ENCODE measurements around the gene ARID1B. TPM values are rescaled to one million over a fixed set of nuclear protein-coding genes. Genes with fewer than 3 reads are reported as not detected.
A peak's percentile ranks its signal among the peaks of the same experiment; 100 is the strongest.

The ARID1B gene
- total and polyA plus RNA-seq, 2 donors (not counting 1 experiment from before 2014, with no cell fraction given): 47.2 to 280 TPM

GRCh38 chr6:156984178-156984738 is 207.1 kb downstream of the ARID1B start:
- CTCF ChIA-PET: interaction anchor here (1.2 kb wide), 1 partner anchor 22 kb away, joined by 3 read pairs; no protein-coding TSS in a partner anchor
- Histone ChIP-seq H3K4me1 (ENCODE audit: control insufficient read depth in 2 of 2, insufficient read depth in 2 of 2, low read length in 2 of 2) (peaks cover 62 to 78% of the 10 kb centered on the region in 2 donors), H3K36me3 (replicated peaks in 1 of 2; ENCODE audit: control extremely low read depth in 1 of 2, control insufficient read depth in 1 of 2, extremely low read depth in 1 of 2, insufficient read depth in 2 of 2, low read length in 1 of 2) (peaks cover 0 to 2% of the 10 kb centered on the region in 2 experiments), H3K27me3 (replicated peaks in 1 of 4; ENCODE audit: control extremely low read depth in 1 of 4, control insufficient read depth in 3 of 4, insufficient read depth in 4 of 4, low read length in 3 of 4) (no peaks in the 10 kb centered on the region), H3K9ac (ENCODE audit: low read length) (no peak overlapping the region), H3K4me2 (replicated peaks; ENCODE audit: low read depth, low read length, poor library complexity, severe bottlenecking) (peak overlapping the region; percentile 46), H2AFZ (ENCODE audit: insufficient read depth, low read depth, low read length, poor library complexity, severe bottlenecking) (no peak overlapping the region), H3K4me3 (ENCODE audit: control extremely low read depth in 1 of 5, extremely low read depth in 1 of 5, insufficient read depth in 1 of 5, low read depth in 2 of 5, low read length in 4 of 5) (no peak overlapping the region), H3K79me2 (ENCODE audit: control insufficient read depth, insufficient read depth, low read length) (peaks cover 100% of the 10 kb centered on the region), H4K20me1 (ENCODE audit: control insufficient read depth, insufficient read depth, low read length, poor library complexity, severe bottlenecking) (peaks cover 86% of the 10 kb centered on the region), H3K9me3 (ENCODE audit: control extremely low read depth in 1 of 3, control insufficient read depth in 2 of 3, insufficient read depth in 1 of 3, low read length in 2 of 3) (no peaks in the 10 kb centered on the region), H3K27ac (ENCODE audit: low read length in 2 of 2) (no peak overlapping the region)
- no peaks in the 10 kb centered on the region for H3K27me3 Mint-ChIP-seq
- H3K9me3 Mint-ChIP-seq (ENCODE audit: insufficient read depth): no peaks in the 10 kb centered on the region
- intact Hi-C loops (cut with micrococcal nuclease): no loop called here
- 70% methylated on average over 2 of the region's 3 CpGs for WGBS (ENCODE audit: insufficient coverage)
- no peak for TF ChIP-seq EZH2 (IDR thresholded peaks at IDR 0.05; ENCODE audit: borderline replicate concordance, insufficient read depth, low read depth, low read length, poor library complexity, severe bottlenecking)
- TF ChIP-seq CTCF (IDR thresholded peaks at IDR 0.05): no peak
- no peak for ATAC-seq (ENCODE audit: low read depth)
- H3K4me1 Mint-ChIP-seq: peaks cover 84% of the 10 kb centered on the region
- H3K27ac Mint-ChIP-seq: peak overlapping the region; percentile 76
- H3K4me3 Mint-ChIP-seq: peak overlapping the region; percentile 62
- DNase-seq: peak; percentile 27
- POLR2A ChIA-PET: no interaction called here

- Histone ChIP-seq H3K4me3 (ENCODE audit: control extremely low read depth in 1 of 5, extremely low read depth in 1 of 5, insufficient read depth in 1 of 5, low read depth in 2 of 5, low read length in 4 of 5) (no peak overlapping the region), H3K4me1 (ENCODE audit: control insufficient read depth in 2 of 2, insufficient read depth in 2 of 2, low read length in 2 of 2) (peaks cover 66 to 81% of the 10 kb centered on the region in 2 donors), H3K79me2 (ENCODE audit: control insufficient read depth, insufficient read depth, low read length) (peaks cover 100% of the 10 kb centered on the region), H3K9me3 (ENCODE audit: control extremely low read depth in 1 of 3, control insufficient read depth in 2 of 3, insufficient read depth in 1 of 3, low read length in 2 of 3) (no peaks in the 10 kb centered on the region), H3K36me3 (replicated peaks in 1 of 2; ENCODE audit: control extremely low read depth in 1 of 2, control insufficient read depth in 1 of 2, extremely low read depth in 1 of 2, insufficient read depth in 2 of 2, low read length in 1 of 2) (peaks cover 0 to 2% of the 10 kb centered on the region in 2 experiments), H4K20me1 (ENCODE audit: control insufficient read depth, insufficient read depth, low read length, poor library complexity, severe bottlenecking) (peaks cover 90% of the 10 kb centered on the region), H2AFZ (ENCODE audit: insufficient read depth, low read depth, low read length, poor library complexity, severe bottlenecking) (no peak overlapping the region), H3K27ac (ENCODE audit: low read length in 2 of 2) (no peak overlapping the region), H3K27me3 (replicated peaks in 1 of 4; ENCODE audit: control extremely low read depth in 1 of 4, control insufficient read depth in 3 of 4, insufficient read depth in 4 of 4, low read length in 3 of 4) (no peaks in the 10 kb centered on the region), H3K9ac (ENCODE audit: low read length) (no peak overlapping the region), H3K4me2 (replicated peaks; ENCODE audit: low read depth, low read length, poor library complexity, severe bottlenecking) (no peak overlapping the region)
- TF ChIP-seq EZH2 (IDR thresholded peaks at IDR 0.05; ENCODE audit: borderline replicate concordance, insufficient read depth, low read depth, low read length, poor library complexity, severe bottlenecking) (no peak), CTCF (IDR thresholded peaks at IDR 0.05) (no peak)
- ATAC-seq (ENCODE audit: low read depth): no peak
- Mint-ChIP-seq H3K27ac (peak overlapping the region; percentile 47), H3K4me1 (peaks cover 87% of the 10 kb centered on the region), H3K9me3 (ENCODE audit: insufficient read depth) (no peaks in the 10 kb centered on the region), H3K27me3 (no peaks in the 10 kb centered on the region), H3K4me3 (no peak overlapping the region)
- DNase-seq: no peak
- POLR2A ChIA-PET: no interaction called here
- no CpG with 5 or more reads among the region's 3 CpGs for WGBS (ENCODE audit: insufficient coverage)
- intact Hi-C loops (cut with micrococcal nuclease): no loop called here
- CTCF ChIA-PET: interaction anchor here (1.1 to 1.4 kb wide), 2 partner anchors 16 to 35 kb away, joined by 3 to 4 read pairs; no protein-coding TSS in a partner anchor
Measured at GRCh38 chr6:156985309-156985708, 208.1 kb downstream of the ARID1B start.
